Measurements from ENCODE around the gene DHFR2.

Gene DHFR2

DNA sequence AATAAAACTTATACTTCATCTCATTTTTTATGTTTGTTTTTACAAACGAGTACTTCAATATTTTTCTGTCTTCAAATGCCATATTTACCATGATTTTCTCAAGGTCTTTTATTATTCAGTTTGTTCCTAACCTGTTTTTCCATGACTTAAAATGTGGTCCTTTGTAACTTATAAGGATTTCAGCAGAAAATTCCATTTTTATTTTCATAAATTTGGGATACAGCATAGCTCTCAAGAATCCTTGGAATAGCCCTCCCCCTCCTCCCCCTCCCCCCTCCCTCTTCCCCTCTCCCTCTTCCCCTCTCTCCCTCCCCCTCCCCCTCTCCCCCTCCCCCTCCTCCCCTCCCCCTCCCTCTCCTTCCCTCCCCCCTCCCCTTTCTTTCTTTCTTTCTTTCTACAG, 19.4 kb downstream of the DHFR2 start:
- no peak for DNase-seq (ENCODE audit: low spot score)
- Histone ChIP-seq H3K27ac (no peak overlapping the region), H3K4me3 (no peak overlapping the region)
- TF ChIP-seq, protein P1, sequence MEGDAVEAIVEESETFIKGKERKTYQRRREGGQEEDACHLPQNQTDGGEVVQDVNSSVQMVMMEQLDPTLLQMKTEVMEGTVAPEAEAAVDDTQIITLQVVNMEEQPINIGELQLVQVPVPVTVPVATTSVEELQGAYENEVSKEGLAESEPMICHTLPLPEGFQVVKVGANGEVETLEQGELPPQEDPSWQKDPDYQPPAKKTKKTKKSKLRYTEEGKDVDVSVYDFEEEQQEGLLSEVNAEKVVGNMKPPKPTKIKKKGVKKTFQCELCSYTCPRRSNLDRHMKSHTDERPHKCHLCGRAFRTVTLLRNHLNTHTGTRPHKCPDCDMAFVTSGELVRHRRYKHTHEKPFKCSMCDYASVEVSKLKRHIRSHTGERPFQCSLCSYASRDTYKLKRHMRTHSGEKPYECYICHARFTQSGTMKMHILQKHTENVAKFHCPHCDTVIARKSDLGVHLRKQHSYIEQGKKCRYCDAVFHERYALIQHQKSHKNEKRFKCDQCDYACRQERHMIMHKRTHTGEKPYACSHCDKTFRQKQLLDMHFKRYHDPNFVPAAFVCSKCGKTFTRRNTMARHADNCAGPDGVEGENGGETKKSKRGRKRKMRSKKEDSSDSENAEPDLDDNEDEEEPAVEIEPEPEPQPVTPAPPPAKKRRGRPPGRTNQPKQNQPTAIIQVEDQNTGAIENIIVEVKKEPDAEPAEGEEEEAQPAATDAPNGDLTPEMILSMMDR (IDR thresholded peaks at IDR 0.05), result no peak

DNA sequence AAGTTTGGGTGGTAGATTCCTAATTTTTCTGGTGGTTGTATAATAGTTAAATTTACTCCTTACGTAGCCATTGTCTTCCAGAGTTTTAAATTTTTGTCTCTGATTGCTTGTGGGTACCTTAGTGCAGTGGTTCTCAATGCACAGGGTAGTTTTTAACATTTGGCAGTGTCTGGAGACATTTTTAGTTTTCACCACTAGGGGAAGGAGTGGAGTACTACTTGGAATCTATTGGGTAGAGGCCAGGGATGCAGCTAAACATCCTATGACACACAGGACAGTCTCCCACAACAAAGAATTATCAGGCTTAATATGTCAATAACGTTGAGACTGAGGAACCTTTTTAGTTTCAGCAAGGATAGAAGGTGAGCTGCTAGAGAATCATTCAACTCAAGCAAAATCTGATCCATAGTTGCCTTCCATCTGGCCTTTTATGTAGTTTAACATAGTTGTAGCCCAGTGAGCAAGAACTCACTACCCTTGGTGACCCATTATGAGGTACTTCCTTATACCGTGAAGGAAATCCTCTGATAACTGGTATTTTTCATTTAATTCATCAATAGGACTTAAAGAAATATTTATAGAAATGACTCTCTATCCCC, 25.7 kb downstream of the DHFR2 start:
- Histone ChIP-seq H3K27ac (no peak overlapping the region), H3K4me3 (no peak overlapping the region)
- no peak for DNase-seq (ENCODE audit: low spot score)
- TF ChIP-seq, protein P1 (IDR thresholded peaks at IDR 0.05), result no peak

DNA sequence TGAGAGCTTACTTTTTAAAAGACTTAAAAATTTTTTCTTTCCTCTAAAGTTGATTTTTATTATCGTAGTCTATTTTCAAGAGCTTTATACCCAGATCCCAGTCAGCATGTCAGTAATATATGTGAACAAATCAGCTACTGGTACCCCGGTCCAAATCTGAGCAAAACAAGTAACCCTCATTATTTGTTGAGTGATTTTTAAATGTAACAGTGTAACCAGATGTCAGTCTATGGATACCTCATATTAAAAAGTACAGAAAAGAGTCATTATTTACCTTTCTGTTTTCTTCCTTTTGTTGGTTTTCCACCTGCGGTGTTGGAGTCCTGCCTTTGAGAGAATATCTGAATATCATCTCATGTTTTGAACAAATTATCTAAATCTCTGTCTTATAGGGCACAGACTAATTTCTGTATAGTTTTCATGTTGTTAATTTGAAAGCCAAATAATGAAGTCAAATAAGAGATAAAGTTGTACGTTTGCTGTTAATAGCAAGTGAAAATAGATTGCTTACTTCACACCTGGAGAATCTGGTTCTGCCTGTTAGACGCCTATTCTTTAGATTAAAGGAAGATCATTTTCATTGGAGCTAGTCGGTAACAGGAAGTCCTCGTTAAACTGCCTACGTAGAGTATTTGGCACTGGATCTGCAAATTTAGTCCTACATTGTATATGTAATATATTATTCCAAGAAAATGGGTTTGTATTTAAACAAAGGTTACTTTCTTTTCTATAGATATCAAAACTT, 34.5 kb downstream of the DHFR2 start, which contains the start of gene STX19:
TSS of gene STX19 (minus strand) at position 505 of the 745 bp plus-strand sequence. CDS start 13,328 bp downstream, outside the sequence.
- TF ChIP-seq, protein P1 (IDR thresholded peaks at IDR 0.05), result no peak
- H3K27ac ChIP-seq, result no peak within 1 kb of the TSS
- H3K4me3 ChIP-seq, result no peak within 1 kb of the TSS
- DNase-seq (ENCODE audit: low spot score), result no peak

DNA sequence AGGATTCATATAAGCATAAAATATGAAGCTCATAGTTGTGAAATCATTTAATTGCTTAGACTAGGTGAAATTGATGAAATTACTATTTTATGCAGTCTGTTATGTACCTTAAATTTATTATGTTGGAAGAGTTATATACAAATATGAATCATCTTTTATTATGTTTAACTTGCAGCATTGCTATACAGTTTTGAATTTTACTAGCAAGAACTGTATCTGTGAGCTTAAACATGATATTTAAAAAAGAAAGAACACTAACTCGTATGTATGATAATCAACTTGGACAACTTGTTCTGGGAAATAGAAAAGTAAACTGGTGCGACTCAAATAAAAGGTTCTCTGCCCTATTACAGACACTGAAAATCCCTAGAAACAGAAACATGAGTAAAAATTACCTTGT, 36.1 kb downstream of the DHFR2 start:
- TF ChIP-seq, protein P1 (IDR thresholded peaks at IDR 0.05), result no peak
- no peak overlapping the region for H3K27ac ChIP-seq
- no peak for DNase-seq (ENCODE audit: low spot score)
- no peak overlapping the region for H3K4me3 ChIP-seq

DNA sequence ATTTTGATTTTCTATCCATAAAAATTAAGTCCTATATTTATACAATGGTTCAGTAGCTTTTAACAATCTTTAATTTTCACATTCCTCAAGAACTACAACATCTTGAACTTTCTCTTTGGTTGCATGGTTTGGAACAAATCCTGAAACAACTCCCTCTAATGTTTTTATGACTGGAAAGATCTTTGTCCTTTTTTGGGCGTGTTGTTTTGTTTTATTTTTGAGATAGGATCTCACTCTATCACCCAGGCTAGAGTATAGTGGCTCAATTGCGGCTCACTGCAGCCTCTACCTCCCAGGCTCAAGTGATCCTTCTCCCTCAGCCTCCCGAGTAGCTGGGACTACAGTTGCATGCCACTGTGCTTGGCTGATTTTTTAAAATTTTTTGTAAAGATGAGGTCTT, 38.3 kb downstream of the DHFR2 start:
- no peak for DNase-seq (ENCODE audit: low spot score)
- TF ChIP-seq, protein P1 (IDR thresholded peaks at IDR 0.05), result no peak
- Histone ChIP-seq H3K27ac (peak overlapping the region in 1 of 2 donors; percentile 10), H3K4me3 (no peak overlapping the region)

DNA sequence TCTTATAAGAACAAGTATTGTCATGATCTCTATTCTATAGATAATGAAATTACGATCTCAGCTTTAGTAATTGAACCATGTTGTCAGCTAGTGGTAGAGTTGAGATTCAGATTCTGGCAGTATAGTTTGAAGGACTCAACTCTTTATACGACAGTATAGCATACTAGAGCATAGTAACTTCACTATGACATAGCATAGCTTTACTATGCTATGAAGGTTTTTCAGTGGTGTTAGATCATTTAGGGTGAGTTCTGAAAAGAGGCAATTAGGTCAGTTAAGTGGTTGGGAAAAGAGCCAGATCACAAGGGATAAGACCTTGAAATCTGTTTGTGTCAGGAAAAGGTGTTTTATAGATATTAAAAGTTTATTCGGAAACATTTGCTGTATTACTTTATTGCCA, 42.4 kb downstream of the DHFR2 start:
- no peak overlapping the region for H3K4me3 ChIP-seq
- no peak for DNase-seq (ENCODE audit: low spot score)
- TF ChIP-seq, protein P1 (IDR thresholded peaks at IDR 0.05), result no peak
- H3K27ac ChIP-seq, result no peak overlapping the region

DNA sequence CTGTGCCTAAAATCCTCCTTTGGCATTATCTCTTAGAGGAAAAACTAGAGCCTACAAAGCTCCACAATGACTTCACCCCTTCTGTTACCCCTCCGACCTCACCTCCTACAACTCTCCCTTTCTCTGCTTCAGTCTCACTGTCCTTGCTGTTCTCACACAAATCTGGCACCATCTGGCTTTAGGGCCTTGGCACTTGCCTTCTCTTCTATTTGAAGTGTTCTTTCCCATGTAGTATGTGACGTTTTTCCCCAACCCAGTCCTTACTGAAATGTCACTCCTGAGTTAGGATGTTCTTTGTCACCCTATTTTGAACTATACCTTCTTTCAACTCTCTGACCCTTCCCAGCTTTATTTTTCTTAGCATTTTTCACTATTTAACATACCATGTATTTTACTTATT, 43.1 kb downstream of the DHFR2 start:
- H3K27ac ChIP-seq, result no peak overlapping the region
- TF ChIP-seq, protein P1 (IDR thresholded peaks at IDR 0.05), result no peak
- no peak for DNase-seq (ENCODE audit: low spot score)
- H3K4me3 ChIP-seq, result no peak overlapping the region

Measured in coronary artery (tissue), 2 donors.